OCI-LY1 (cell line): ENCODE data around the gene NEK4.
A peak's percentile ranks its signal among the peaks of the same experiment; 100 is the strongest.

Source experiments
- H2AFZ ChIP-seq: fragments of 200-600 bp; sonication (generic), shearing (Covaris generic); 2 replicates; pipeline ENCODE4 v1.6.0; 2014; ENCODE audit warnings: antibody characterized with exemption, mild to moderate bottlenecking, low read length
- H3F3A ChIP-seq: fragments of 200-600 bp; sonication (generic), shearing (Covaris generic); 2 replicates; pipeline ENCODE4 v1.6.0; 2014; ENCODE audit warnings: mild to moderate bottlenecking, antibody characterized with exemption, low read length, moderate library complexity; ENCODE audit not compliant: insufficient read depth
- H3K27ac ChIP-seq: fragments of 200-600 bp; sonication (generic); 2 replicates; pipeline ENCODE4 v1.5.1; 2014; ENCODE audit warnings: low read length, mixed run types, mild to moderate bottlenecking, low read depth; ENCODE audit not compliant: poor library complexity, severe bottlenecking
- H3K27me3 ChIP-seq: fragments of 200-600 bp; sonication (generic); 2 replicates; pipeline ENCODE4 v1.6.0; 2014; ENCODE audit warnings: antibody characterized with exemption, mild to moderate bottlenecking, low read length, moderate library complexity; ENCODE audit not compliant: insufficient read depth
- H3K36me3 ChIP-seq: fragments of 200-600 bp; sonication (generic); 2 replicates; pipeline ENCODE4 v1.6.1; 2014; ENCODE audit warnings: mild to moderate bottlenecking, antibody characterized with exemption, low read length, moderate library complexity, mixed read lengths; ENCODE audit not compliant: insufficient read depth
- H3K4me1 ChIP-seq: fragments of 200-600 bp; sonication (generic); 2 replicates; pipeline ENCODE4 v1.5.1; 2014; ENCODE audit warnings: mild to moderate bottlenecking, low read length, moderate library complexity; ENCODE audit not compliant: insufficient read depth, severe bottlenecking
- H3K4me2 ChIP-seq: fragments of 200-600 bp; sonication (generic), shearing (Covaris generic); 2 replicates; pipeline ENCODE4 v1.6.1; 2014; ENCODE audit warnings: low read length
- H3K4me3 ChIP-seq: fragments of 200-600 bp; sonication (generic); 2 replicates; pipeline ENCODE4 v1.5.1; 2014; ENCODE audit warnings: low read length, low read depth, mild to moderate bottlenecking, mixed read lengths; ENCODE audit not compliant: poor library complexity, severe bottlenecking
- H3K79me2 ChIP-seq: fragments of 200-600 bp; shearing (Covaris generic); 2 replicates; pipeline ENCODE4 v1.6.1; 2016; ENCODE audit warnings: mixed run types, low read length, mixed read lengths; ENCODE audit not compliant: insufficient read depth
- H3K9ac ChIP-seq: fragments of 200-600 bp; sonication (generic), shearing (Covaris generic); 2 replicates; pipeline ENCODE4 v1.6.1; 2014; ENCODE audit warnings: mild to moderate bottlenecking, low read length, mixed read lengths
- H3K9me2 ChIP-seq: fragments of 200-600 bp; sonication (generic), shearing (Covaris generic); 2 replicates; pipeline ENCODE4 v1.6.1; 2014; ENCODE audit warnings: low read depth, mild to moderate bottlenecking, low read length, mixed read lengths
- H3K9me3 ChIP-seq: fragments of 200-600 bp; shearing (Covaris generic); 2 replicates; pipeline ENCODE4 v1.6.1; 2014; ENCODE audit warnings: low read length, mixed read lengths
- H4K20me1 ChIP-seq: fragments of 200-600 bp; sonication (generic), shearing (Covaris generic); 2 replicates; pipeline ENCODE4 v1.6.0; 2016; ENCODE audit warnings: mild to moderate bottlenecking, low read length; ENCODE audit not compliant: insufficient read depth
- EZH2 ChIP-seq: fragments of 200-600 bp; sonication (generic), shearing (Covaris generic); IDR thresholded peaks from 2 replicates; pipeline ENCODE4 v1.8.0; 2017; ENCODE audit warnings: borderline replicate concordance, mixed run types, mild to moderate bottlenecking, antibody characterized with exemption, low read length, moderate library complexity, mixed read lengths
- TF ChIP-seq, protein P1 (sequence below): fragments of 200-600 bp; sonication (generic), shearing (Covaris generic); IDR thresholded peaks from 2 replicates; pipeline ENCODE4 v1.5.1; 2017; ENCODE audit warnings: mild to moderate bottlenecking, antibody characterized with exemption, low read length, moderate library complexity, mixed read lengths

Gene NEK4

DNA sequence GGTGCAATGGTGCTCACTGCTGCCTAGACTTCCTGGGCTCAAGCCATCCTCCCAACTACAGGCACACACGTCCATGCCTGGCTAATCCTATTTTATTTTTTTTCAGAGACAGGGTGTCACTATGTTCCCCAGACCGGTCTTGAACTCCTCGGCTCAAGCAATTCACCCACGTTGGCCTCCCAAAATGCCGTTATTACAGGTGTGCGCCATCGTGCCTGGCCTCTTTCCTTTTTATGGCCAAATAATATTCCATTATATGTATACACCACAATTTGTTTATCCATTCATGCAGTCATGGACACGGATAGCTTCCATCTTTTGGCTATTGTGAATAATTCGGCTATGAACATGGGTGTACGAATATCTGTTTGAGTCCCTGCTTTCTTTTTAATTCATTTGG lies 962 bp upstream of the NEK4 start:
- H3K4me2 ChIP-seq, result peak overlapping the region; percentile 65; the same call in 1 of the 2 replicates
- TF ChIP-seq, protein P1, sequence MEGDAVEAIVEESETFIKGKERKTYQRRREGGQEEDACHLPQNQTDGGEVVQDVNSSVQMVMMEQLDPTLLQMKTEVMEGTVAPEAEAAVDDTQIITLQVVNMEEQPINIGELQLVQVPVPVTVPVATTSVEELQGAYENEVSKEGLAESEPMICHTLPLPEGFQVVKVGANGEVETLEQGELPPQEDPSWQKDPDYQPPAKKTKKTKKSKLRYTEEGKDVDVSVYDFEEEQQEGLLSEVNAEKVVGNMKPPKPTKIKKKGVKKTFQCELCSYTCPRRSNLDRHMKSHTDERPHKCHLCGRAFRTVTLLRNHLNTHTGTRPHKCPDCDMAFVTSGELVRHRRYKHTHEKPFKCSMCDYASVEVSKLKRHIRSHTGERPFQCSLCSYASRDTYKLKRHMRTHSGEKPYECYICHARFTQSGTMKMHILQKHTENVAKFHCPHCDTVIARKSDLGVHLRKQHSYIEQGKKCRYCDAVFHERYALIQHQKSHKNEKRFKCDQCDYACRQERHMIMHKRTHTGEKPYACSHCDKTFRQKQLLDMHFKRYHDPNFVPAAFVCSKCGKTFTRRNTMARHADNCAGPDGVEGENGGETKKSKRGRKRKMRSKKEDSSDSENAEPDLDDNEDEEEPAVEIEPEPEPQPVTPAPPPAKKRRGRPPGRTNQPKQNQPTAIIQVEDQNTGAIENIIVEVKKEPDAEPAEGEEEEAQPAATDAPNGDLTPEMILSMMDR, result no peak
- TF ChIP-seq EZH2, result no peak
- H2AFZ ChIP-seq, result no peak overlapping the region
- H3K27ac ChIP-seq, result no peak overlapping the region
- no peaks in the 10 kb centered on the region for H3K79me2 ChIP-seq
- no peak overlapping the region; the same call in 1 of the 2 replicates for H3K9ac ChIP-seq
- no peaks in the 10 kb centered on the region for H4K20me1 ChIP-seq
- no peaks in the 10 kb centered on the region for H3K27me3 ChIP-seq
- no peaks in the 10 kb centered on the region for H3K9me2 ChIP-seq
- H3K36me3 ChIP-seq, result peaks cover 9% of the 10 kb centered on the region; the same call in 1 of the 2 replicates
- H3K4me1 ChIP-seq, result peaks cover 32% of the 10 kb centered on the region
- H3K4me3 ChIP-seq, result no peak overlapping the region
- H3K9me3 ChIP-seq, result no peaks in the 10 kb centered on the region
- no peaks in the 10 kb centered on the region for H3F3A ChIP-seq

DNA sequence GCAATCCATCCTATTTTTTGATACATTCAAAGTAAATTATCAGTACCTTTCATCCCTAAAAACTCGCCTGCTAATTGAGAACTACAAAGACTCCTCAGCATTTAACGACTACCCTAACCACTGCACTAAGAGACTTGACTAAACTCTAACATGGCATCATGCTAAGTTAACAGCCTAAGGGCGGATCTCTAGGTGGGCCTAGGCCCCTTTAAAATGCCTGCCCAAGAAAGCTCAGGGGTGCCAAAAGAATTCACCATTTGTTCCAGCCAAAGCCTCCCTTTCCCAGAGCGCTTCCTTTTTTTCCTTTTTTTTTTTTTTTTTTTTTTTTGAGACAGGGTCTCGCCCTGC lies 568 bp upstream of the NEK4 start:
- Histone ChIP-seq H3K36me3 (peaks cover 9% of the 10 kb centered on the region; the same call in 1 of the 2 replicates), H3K79me2 (no peaks in the 10 kb centered on the region), H3K4me1 (peaks cover 30% of the 10 kb centered on the region), H3K27me3 (no peaks in the 10 kb centered on the region), H2AFZ (0 out of 2 replicates have a peak overlapping the region, but pooled peaks have one; percentile 20), H3K4me3 (peak overlapping the region; percentile 84), H3F3A (no peaks in the 10 kb centered on the region), H3K9me2 (no peaks in the 10 kb centered on the region), H4K20me1 (no peaks in the 10 kb centered on the region), H3K9ac (peak overlapping the region; percentile 80), H3K27ac (peak overlapping the region; percentile 69), H3K4me2 (peak overlapping the region; percentile 65), H3K9me3 (no peaks in the 10 kb centered on the region)
- no peak for TF ChIP-seq EZH2
- TF ChIP-seq, protein P1, result no peak

DNA sequence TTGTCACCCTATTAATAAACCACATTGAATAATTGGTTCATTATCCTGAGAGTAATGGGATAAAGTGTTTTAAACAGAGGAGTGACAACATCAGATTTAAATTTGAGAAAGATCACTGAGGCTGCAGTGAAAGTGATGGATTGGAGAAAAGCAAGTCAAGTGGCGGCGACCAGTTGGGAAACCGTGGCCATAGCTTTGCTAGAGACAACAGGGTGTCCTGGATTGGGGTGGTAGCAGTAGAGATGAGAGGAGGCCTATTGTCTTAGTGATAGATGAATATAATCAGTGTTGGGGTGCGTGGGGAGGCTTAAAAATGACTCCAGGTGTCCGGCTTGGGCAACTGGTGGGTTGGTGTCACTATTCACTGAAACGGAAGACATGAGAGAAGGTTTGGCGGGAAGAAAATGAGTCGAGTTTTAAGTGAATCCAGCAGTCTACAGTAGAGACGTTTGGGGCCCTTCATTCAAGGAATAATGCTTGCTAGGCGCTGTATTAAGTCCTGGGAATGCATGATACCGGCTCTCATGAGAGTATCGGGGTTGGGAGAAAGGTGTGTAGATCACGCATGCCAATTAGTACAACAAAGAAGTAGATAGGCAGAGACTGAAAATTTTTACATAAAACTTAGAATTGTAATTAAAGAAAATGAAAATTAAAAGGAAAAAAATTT lies 819 bp downstream of the NEK4 start:
- Histone ChIP-seq H3K36me3 (peaks cover 20% of the 10 kb centered on the region; the same call in 1 of the 2 replicates), H2AFZ (peak overlapping the region; percentile 72; the same call in 1 of the 2 replicates), H3K27me3 (no peaks in the 10 kb centered on the region), H3K9ac (peak overlapping the region; percentile 80), H3K79me2 (no peaks in the 10 kb centered on the region), H3K27ac (no peak overlapping the region), H3F3A (no peaks in the 10 kb centered on the region), H3K9me3 (no peaks in the 10 kb centered on the region), H3K4me3 (peak overlapping the region; percentile 84), H3K9me2 (no peaks in the 10 kb centered on the region), H3K4me1 (peaks cover 17% of the 10 kb centered on the region), H4K20me1 (no peaks in the 10 kb centered on the region), H3K4me2 (peak overlapping the region; percentile 65)
- TF ChIP-seq, protein P1, result no peak
